AML-193 (cell line): ENCODE measurements around the gene PLIN3.
A peak's percentile ranks its signal among the peaks of the same experiment; 100 is the strongest.
"Not testable (repeated sequence)": the region's sequence is repeated elsewhere in the genome, so short reads cannot be mapped to it uniquely, and the experiment has no call there.

Experiments
- DNase-seq, 2 experiments: peaks; one replicate each; lab custom pipeline; 2025; lab: John Stamatoyannopoulos, UW

Gene PLIN3

GRCh38 chr19:4845975-4846374 is 21.5 kb downstream of the PLIN3 start:
- DNase-seq: not testable (repeated sequence)

GRCh38 chr19:4844348-4845179 is 22.9 kb downstream of the PLIN3 start:
- no peak for DNase-seq

- DNase-seq: no peak
Observed at GRCh38 chr19:4843647-4843965, 23.9 kb downstream of the PLIN3 start.

GRCh38 chr19:4839192-4839591 is 28.3 kb downstream of the PLIN3 start:
- DNase-seq: no peak

- DNase-seq: no peak
Observed at GRCh38 chr19:4832776-4833175, 34.7 kb downstream of the PLIN3 start.

GRCh38 chr19:4831979-4832340 is 35.5 kb downstream of the PLIN3 start:
- DNase-seq: not testable (repeated sequence)

GRCh38 chr19:4831304-4831978 is 36.0 kb downstream of the PLIN3 start, which contains the start of gene TICAM1:
Gene TICAM1 (minus strand): TSS chr19:4831712. CDS start chr19:4818377, 13,335 bp downstream.
- DNase-seq: peak in 1 of 2 experiments; percentile 3

- no peak for DNase-seq
Observed at GRCh38 chr19:4830768-4831265, 36.6 kb downstream of the PLIN3 start.

GRCh38 chr19:4830332-4830731 is 37.1 kb downstream of the PLIN3 start:
- no peak for DNase-seq

- peak; percentile 59 to 60 for DNase-seq
Observed at GRCh38 chr19:4829001-4829712, 38.3 kb downstream of the PLIN3 start.

GRCh38 chr19:4823577-4823976 is 43.9 kb downstream of the PLIN3 start:
- no peak for DNase-seq

GRCh38 chr19:4822354-4822753 is 45.1 kb downstream of the PLIN3 start:
- not testable (repeated sequence) for DNase-seq

GRCh38 chr19:4821265-4821664 is 46.2 kb downstream of the PLIN3 start:
- DNase-seq: no peak

GRCh38 chr19:4817467-4818277 is 49.8 kb downstream of the PLIN3 start:
- no peak for DNase-seq

- no peak for DNase-seq
Observed at GRCh38 chr19:4816950-4817278, 50.6 kb downstream of the PLIN3 start.

GRCh38 chr19:4816202-4816949 is 51.1 kb downstream of the PLIN3 start:
- no peak for DNase-seq

GRCh38 chr19:4815426-4816201 is 51.9 kb downstream of the PLIN3 start:
- peak; percentile 68 to 78 for DNase-seq

GRCh38 chr19:4814625-4815425 is 52.6 kb downstream of the PLIN3 start:
- no peak for DNase-seq

GRCh38 chr19:4811328-4812131 is 55.9 kb downstream of the PLIN3 start:
- DNase-seq: peak; percentile 28 to 29
